Calu3 (cell line): Measurements from ENCODE around the gene ALDH3B2. TPM values are rescaled to one million over a fixed set of nuclear protein-coding genes. Genes with fewer than 3 reads are reported as not detected.
A peak's percentile ranks its signal among the peaks of the same experiment; 100 is the strongest.

ENCODE experiments used
- BruUV-seq: library from RNA; stranded (reverse); fragments of 400-500 nt; replicated peaks from 2 replicates; lab custom pipeline; 2021; lab: Mats Ljungman, UMichigan
- CTCF ChIA-PET: fragments of 300-600 bp; sonication (Branson Sonifier 250); formaldehyde crosslinking; loops from one replicate; lab custom pipeline; 2022; ENCODE audit warnings: antibody characterized with exemption; lab: Charles Lee
- DNase-seq: peaks from one replicate; pipeline ENCODE4 v3.0.0; 2022
- H3K27ac Mint-ChIP-seq: one replicate; pipeline ENCODE4 v1.8.0; 2022; ENCODE audit warnings: mixed read lengths; ENCODE audit not compliant: unreplicated experiment
- H3K27me3 Mint-ChIP-seq: one replicate; pipeline ENCODE4 v1.8.0; 2022; ENCODE audit warnings: mixed read lengths; ENCODE audit not compliant: unreplicated experiment
- H3K36me3 Mint-ChIP-seq: one replicate; pipeline ENCODE4 v1.8.0; 2022; ENCODE audit warnings: mild to moderate bottlenecking, moderate library complexity, mixed read lengths; ENCODE audit not compliant: insufficient read depth, unreplicated experiment
- H3K4me1 Mint-ChIP-seq: one replicate; pipeline ENCODE4 v1.8.0; 2022; ENCODE audit warnings: mild to moderate bottlenecking, low read depth, mixed read lengths; ENCODE audit not compliant: unreplicated experiment
- H3K4me3 Mint-ChIP-seq: one replicate; pipeline ENCODE4 v1.8.0; 2022; ENCODE audit warnings: mild to moderate bottlenecking, low read depth, moderate library complexity, mixed read lengths; ENCODE audit not compliant: unreplicated experiment
- H3K9me3 Mint-ChIP-seq: one replicate; pipeline ENCODE4 v1.8.0; 2022; ENCODE audit warnings: low read depth, mixed read lengths; ENCODE audit not compliant: unreplicated experiment
- CTCF ChIP-seq: fragments of 200-600 bp; IDR thresholded peaks from one replicate; pipeline ENCODE4 v1.8.0; 2022; ENCODE audit warnings: antibody characterized with exemption; ENCODE audit not compliant: unreplicated experiment
- intact Hi-C: fragments of 100-400 bp; cut with micrococcal nuclease; formaldehyde crosslinking; loops from one replicate; pipeline ENCODE4 v1.10.0; 2022; ENCODE audit not compliant: unreplicated experiment
- total RNA-seq: library from RNA; stranded (reverse); gene quantifications from 2 replicates; pipeline ENCODE4 v1.2.3, GENCODE V29; 2022

The ALDH3B2 gene
- total RNA-seq, 1 experiment from 2014 or later, result 2.4 TPM

- Mint-ChIP-seq H3K27me3 (no peaks in the 10 kb centered on the region), H3K4me1 (no peaks in the 10 kb centered on the region), H3K27ac (no peak overlapping the region), H3K4me3 (no peak overlapping the region), H3K9me3 (no peaks in the 10 kb centered on the region), H3K36me3 (no peaks in the 10 kb centered on the region)
- no peak for TF ChIP-seq CTCF
- no TSS peak for BruUV-seq
- DNase-seq, result no peak
- CTCF ChIA-PET, result interaction anchor here (0.7 to 1.0 kb wide), 2 partner anchors 14 to 16 kb away, joined by 4 to 5 read pairs; partner anchors contain the start of gene ACY3
- intact Hi-C loops, result no loop called here
These were observed 7.5 kb downstream of the ALDH3B2 start for GRCh38 chr11:67666676-67667489.

- CTCF ChIA-PET, result interaction anchor here (0.7 to 1.0 kb wide), 2 partner anchors 13 to 15 kb away, joined by 4 to 5 read pairs; partner anchors contain the start of gene ACY3
- no peaks in the 10 kb centered on the region for H3K27me3 Mint-ChIP-seq
- H3K4me3 Mint-ChIP-seq, result no peak overlapping the region
- no peaks in the 10 kb centered on the region for H3K9me3 Mint-ChIP-seq
- intact Hi-C loops, result no loop called here
- TF ChIP-seq CTCF, result no peak
- no peak for DNase-seq
- no peaks in the 10 kb centered on the region for H3K36me3 Mint-ChIP-seq
- H3K4me1 Mint-ChIP-seq, result no peaks in the 10 kb centered on the region
- BruUV-seq, result no TSS peak
- H3K27ac Mint-ChIP-seq, result no peak overlapping the region
These were observed 8.1 kb downstream of the ALDH3B2 start for GRCh38 chr11:67666303-67666645.

GRCh38 chr11:67665541-67666302, 8.7 kb downstream of the ALDH3B2 start:
- DNase-seq, result peak; percentile 77
- CTCF ChIA-PET, result interaction anchor here (0.7 to 1.5 kb wide), 4 partner anchors 16 to 36 kb away, joined by 3 to 6 read pairs (median 4); partner anchors contain the start of gene NUDT8
- H3K4me3 Mint-ChIP-seq, result no peak overlapping the region

More at GRCh38 chr11:67665541-67666302, 8.7 kb downstream of the ALDH3B2 start:
- Mint-ChIP-seq H3K27me3 (no peaks in the 10 kb centered on the region), H3K4me1 (no peaks in the 10 kb centered on the region), H3K36me3 (no peaks in the 10 kb centered on the region), H3K9me3 (no peaks in the 10 kb centered on the region), H3K27ac (no peak overlapping the region)
- TF ChIP-seq CTCF, result peak; percentile 53
- BruUV-seq, result no TSS peak
- intact Hi-C loops, result loop anchor here (1.0 kb wide), 1 partner anchor 26 kb away; no protein-coding TSS in a partner anchor
